ENCODE results near the gene GART. TPM values are rescaled to one million over a fixed set of nuclear protein-coding genes. Genes with fewer than 3 reads are reported as not detected.

The GART gene
- total RNA-seq, 1 donor from 2014 or later: 66.8 TPM

GRCh38 chr21:33505833-33506232, 36.1 kb downstream of the GART start:
- no peaks in the 10 kb centered on the region for H3K4me1 Mint-ChIP-seq (ENCODE audit: unreplicated experiment)
- H3K27ac Mint-ChIP-seq (ENCODE audit: unreplicated experiment): no peak overlapping the region
- H3K36me3 Mint-ChIP-seq (ENCODE audit: unreplicated experiment): peaks cover 44% of the 10 kb centered on the region

GRCh38 chr21:33496345-33496744, 45.6 kb downstream of the GART start:
- no peak for TF ChIP-seq CTCF (IDR thresholded peaks at IDR 0.05)
- no peak overlapping the region for H3K4me3 Mint-ChIP-seq (ENCODE audit: unreplicated experiment)
- peaks cover 6% of the 10 kb centered on the region for H3K4me1 Mint-ChIP-seq (ENCODE audit: unreplicated experiment)
- no peak for DNase-seq (ENCODE audit: extremely low spot score, unreplicated experiment)
- no peak overlapping the region for H3K27ac Mint-ChIP-seq (ENCODE audit: unreplicated experiment)
- H3K27me3 Mint-ChIP-seq (ENCODE audit: unreplicated experiment): peaks cover 2% of the 10 kb centered on the region
- no peaks in the 10 kb centered on the region for H3K9me3 Mint-ChIP-seq (ENCODE audit: unreplicated experiment)
- H3K36me3 Mint-ChIP-seq (ENCODE audit: unreplicated experiment): no peaks in the 10 kb centered on the region

More at GRCh38 chr21:33505833-33506232, 36.1 kb downstream of the GART start:
- no peak for TF ChIP-seq CTCF (IDR thresholded peaks at IDR 0.05)
- DNase-seq (ENCODE audit: extremely low spot score, unreplicated experiment): peak; percentile 27
- no peak overlapping the region for H3K4me3 Mint-ChIP-seq (ENCODE audit: unreplicated experiment)
- H3K9me3 Mint-ChIP-seq (ENCODE audit: unreplicated experiment): peaks cover 5% of the 10 kb centered on the region
- H3K27me3 Mint-ChIP-seq (ENCODE audit: unreplicated experiment): no peaks in the 10 kb centered on the region

GRCh38 chr21:33495743-33496142, 46.2 kb downstream of the GART start:
- Mint-ChIP-seq H3K27me3 (ENCODE audit: unreplicated experiment) (peaks cover 2% of the 10 kb centered on the region), H3K4me3 (ENCODE audit: unreplicated experiment) (no peak overlapping the region), H3K9me3 (ENCODE audit: unreplicated experiment) (no peaks in the 10 kb centered on the region), H3K4me1 (ENCODE audit: unreplicated experiment) (peaks cover 9% of the 10 kb centered on the region), H3K27ac (ENCODE audit: unreplicated experiment) (no peak overlapping the region), H3K36me3 (ENCODE audit: unreplicated experiment) (no peaks in the 10 kb centered on the region)
- no peak for TF ChIP-seq CTCF (IDR thresholded peaks at IDR 0.05)
- no peak for DNase-seq (ENCODE audit: extremely low spot score, unreplicated experiment)

GRCh38 chr21:33493756-33494155, 48.2 kb downstream of the GART start:
- Mint-ChIP-seq H3K27me3 (ENCODE audit: unreplicated experiment) (peaks cover 2% of the 10 kb centered on the region), H3K4me3 (ENCODE audit: unreplicated experiment) (peak overlapping the region; percentile 42), H3K36me3 (ENCODE audit: unreplicated experiment) (peaks cover 6% of the 10 kb centered on the region), H3K4me1 (ENCODE audit: unreplicated experiment) (peaks cover 11% of the 10 kb centered on the region), H3K27ac (ENCODE audit: unreplicated experiment) (no peak overlapping the region), H3K9me3 (ENCODE audit: unreplicated experiment) (no peaks in the 10 kb centered on the region)
- DNase-seq (ENCODE audit: extremely low spot score, unreplicated experiment): no peak
- no peak for TF ChIP-seq CTCF (IDR thresholded peaks at IDR 0.05)

GRCh38 chr21:33492571-33492970, 49.3 kb downstream of the GART start:
- Mint-ChIP-seq H3K36me3 (ENCODE audit: unreplicated experiment) (peaks cover 6% of the 10 kb centered on the region), H3K4me1 (ENCODE audit: unreplicated experiment) (peaks cover 11% of the 10 kb centered on the region), H3K27ac (ENCODE audit: unreplicated experiment) (peak overlapping the region; percentile 4), H3K9me3 (ENCODE audit: unreplicated experiment) (no peaks in the 10 kb centered on the region), H3K27me3 (ENCODE audit: unreplicated experiment) (peaks cover 2% of the 10 kb centered on the region), H3K4me3 (ENCODE audit: unreplicated experiment) (no peak overlapping the region)
- DNase-seq (ENCODE audit: extremely low spot score, unreplicated experiment): no peak
- no peak for TF ChIP-seq CTCF (IDR thresholded peaks at IDR 0.05)

Data from osteocyte (in vitro differentiated cells).